Spleen (tissue), 7 donors: Measurements from ENCODE around the gene FZD4.

Experiments used
- POLR2A ChIP-seq, 3 donors: fragments of 450-650 bp; IDR thresholded peaks; one replicate each; pipeline ENCODE4 v1.5.1; 2017; ENCODE audit warnings: antibody characterized with exemption in 3 of 3, mild to moderate bottlenecking in 1 of 3
- POLR2AphosphoS5 ChIP-seq, 3 donors: sonication (generic); formaldehyde crosslinking; IDR thresholded peaks; one replicate each; pipeline ENCODE4 v1.5.1; 2017; ENCODE audit warnings: antibody characterized with exemption in 3 of 3
- TF ChIP-seq, protein P1 (sequence below), 11 experiments: fragments of 200-600 bp in 7 of 11; fragments of 450-650 bp in 4 of 11; sonication (generic) in 4 of 11; IDR thresholded peaks in 8 of 11; conservative IDR thresholded peaks in 3 of 11; 1 replicate in 7 of 11; 2 replicates in 4 of 11; pipeline versions ENCODE4 v1.4.0 to v1.8.0; 2016 to 2021; ENCODE audit warnings: antibody characterized with exemption in 11 of 11, inconsistent platforms in 4 of 11, mild to moderate bottlenecking in 1 of 11
- donor health status: DM: no; HTN: no; CAD: no; lungs with moderate emphysema.
- donor health status: DM: no; HTN: no; CAD: no.
- donor health status: DM: no; HTN: no; CAD: no.

DNA sequence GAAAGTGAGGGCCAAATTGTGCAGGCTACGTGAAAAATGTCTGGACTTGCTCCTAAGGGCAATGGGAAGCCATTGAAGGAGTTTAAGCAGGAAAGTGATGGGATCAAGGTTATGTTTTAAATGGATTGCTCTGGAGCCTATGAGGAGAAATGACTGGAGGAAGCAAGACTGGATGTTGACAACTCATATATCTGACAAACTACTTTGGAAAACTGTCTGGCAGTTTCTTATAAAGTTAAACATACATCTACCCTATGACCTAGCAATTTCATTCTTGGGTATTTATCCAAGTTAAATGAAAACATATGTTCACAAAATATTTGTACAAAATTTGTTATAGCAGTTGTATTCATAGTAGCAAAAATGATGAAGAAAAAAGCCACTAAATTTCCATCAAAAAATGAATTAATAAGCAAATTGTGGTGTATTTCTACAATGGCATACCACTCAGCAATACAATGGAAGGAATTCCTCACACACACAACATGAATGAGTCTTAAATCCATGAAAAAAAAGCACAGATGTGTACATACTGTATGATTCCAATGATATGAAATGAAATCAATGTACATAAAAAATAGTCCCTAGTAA is 24.1 kb downstream of the FZD4 start:
- TF ChIP-seq, protein P1, sequence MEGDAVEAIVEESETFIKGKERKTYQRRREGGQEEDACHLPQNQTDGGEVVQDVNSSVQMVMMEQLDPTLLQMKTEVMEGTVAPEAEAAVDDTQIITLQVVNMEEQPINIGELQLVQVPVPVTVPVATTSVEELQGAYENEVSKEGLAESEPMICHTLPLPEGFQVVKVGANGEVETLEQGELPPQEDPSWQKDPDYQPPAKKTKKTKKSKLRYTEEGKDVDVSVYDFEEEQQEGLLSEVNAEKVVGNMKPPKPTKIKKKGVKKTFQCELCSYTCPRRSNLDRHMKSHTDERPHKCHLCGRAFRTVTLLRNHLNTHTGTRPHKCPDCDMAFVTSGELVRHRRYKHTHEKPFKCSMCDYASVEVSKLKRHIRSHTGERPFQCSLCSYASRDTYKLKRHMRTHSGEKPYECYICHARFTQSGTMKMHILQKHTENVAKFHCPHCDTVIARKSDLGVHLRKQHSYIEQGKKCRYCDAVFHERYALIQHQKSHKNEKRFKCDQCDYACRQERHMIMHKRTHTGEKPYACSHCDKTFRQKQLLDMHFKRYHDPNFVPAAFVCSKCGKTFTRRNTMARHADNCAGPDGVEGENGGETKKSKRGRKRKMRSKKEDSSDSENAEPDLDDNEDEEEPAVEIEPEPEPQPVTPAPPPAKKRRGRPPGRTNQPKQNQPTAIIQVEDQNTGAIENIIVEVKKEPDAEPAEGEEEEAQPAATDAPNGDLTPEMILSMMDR (IDR thresholded peaks at IDR 0.05 in 8 of 11, conservative IDR thresholded peaks at IDR 0.05 in 3 of 11), result no peak
- TF ChIP-seq POLR2A (IDR thresholded peaks at IDR 0.05), result no peak
- TF ChIP-seq POLR2AphosphoS5 (IDR thresholded peaks at IDR 0.05), result no peak
